AG04450 (cell line): Measurements from ENCODE around the gene PRSS3. TPM values are rescaled to one million over a fixed set of nuclear protein-coding genes. Genes with fewer than 3 reads are reported as not detected.
"Not testable (repeated sequence)": the region's sequence is repeated elsewhere in the genome, so short reads cannot be mapped to it uniquely, and the experiment has no call there.

Experiments
- CTCF ChIA-PET: fragments of 300-600, 350-600 bp; formaldehyde crosslinking; extraction: SDS; loops from one replicate; lab custom pipeline; 2022; ENCODE audit warnings: antibody characterized with exemption, inconsistent platforms; lab: Charles Lee
- POLR2A ChIA-PET: fragments of 350-600 bp; formaldehyde crosslinking; extraction: SDS; loops from one replicate; lab custom pipeline; 2021; ENCODE audit warnings: antibody characterized with exemption, inconsistent platforms; lab: Yijun Ruan, JAX
- DNase-seq: peaks from one replicate; pipeline ENCODE4 v3.0.0-alpha.2; 2011; ENCODE audit warnings: low read depth, low spot score
- H3K27ac ChIP-seq: one replicate; pipeline ENCODE4 v1.5.1; 2012; ENCODE audit warnings: low read depth, low read length, control low read depth
- H3K27me3 ChIP-seq: one replicate; pipeline ENCODE4 v1.6.0; 2012; ENCODE audit warnings: low read length; ENCODE audit not compliant: control insufficient read depth, insufficient read depth
- H3K4me3 ChIP-seq: 2 replicates; pipeline ENCODE4 v1.5.1; 2011; ENCODE audit warnings: mild to moderate bottlenecking, low read depth, low read length, control low read depth
- H3K9me3 ChIP-seq: 2 replicates; pipeline ENCODE4 v1.5.1; 2012; ENCODE audit warnings: low read length; ENCODE audit not compliant: control insufficient read depth, insufficient read depth
- CTCF ChIP-seq: IDR thresholded peaks from 2 replicates; pipeline ENCODE4 v1.5.1; 2011; ENCODE audit warnings: low read depth, low read length, control low read depth, inconsistent platforms
- polyA minus RNA-seq: library from RNA; depleted of rRNA, polyadenylated mRNA; stranded (reverse); fragments of >200 nt; gene quantifications from 2 replicates; pipeline ENCODE4 v1.2.3, GENCODE V29; 2011; rRNA and poly(A)+ RNA removed
- polyA plus RNA-seq: library from polyadenylated mRNA; depleted of rRNA; stranded (reverse); fragments of >200 nt; gene quantifications from 2 replicates; pipeline ENCODE4 v1.2.3, GENCODE V29; 2011; rRNA removed

Gene PRSS3
- polyA plus RNA-seq = 0.64 and 0.81 TPM in 2 replicates
- 1.3 and 1.5 TPM in 2 replicates for polyA minus RNA-seq

GRCh38 chr9:33795281-33795680 lies at the start of gene PRSS3:
Gene PRSS3 (plus strand): TSS chr9:33795561. CDS start chr9:33795574, 13 bp downstream.
- Histone ChIP-seq H3K27me3 (peaks cover 16% of the 10 kb centered on the region), H3K9me3 (peaks cover 16% of the 10 kb centered on the region), H3K27ac (no peak within 1 kb of the TSS), H3K4me3 (no peak within 1 kb of the TSS)
- CTCF ChIA-PET = interaction anchor here (1.5 kb wide), 1 partner anchor 16 kb away, joined by 5 read pairs; no protein-coding TSS in a partner anchor
- POLR2A ChIA-PET = no interaction called here
- no peak for DNase-seq
- TF ChIP-seq CTCF = no peak

GRCh38 chr9:33748633-33749304 lies 46.6 kb upstream of the PRSS3 start:
- Histone ChIP-seq H3K27me3 (peaks cover 13% of the 10 kb centered on the region), H3K4me3 (no peak overlapping the region), H3K27ac (peak overlapping the region; percentile 11), H3K9me3 (peaks cover 5% of the 10 kb centered on the region)
- ChIA-PET CTCF (interaction anchor here (0.6 to 3.5 kb wide), 3 partner anchors 10 to 30 kb away, joined by 4 to 14 read pairs (median 4); no protein-coding TSS in a partner anchor), POLR2A (no interaction called here)
- TF ChIP-seq CTCF = no peak
- DNase-seq = no peak

- H3K27me3 ChIP-seq = peaks cover 13% of the 10 kb centered on the region
- DNase-seq, POLR2A ChIA-PET, H3K4me3 ChIP-seq, H3K9me3 ChIP-seq, H3K27ac ChIP-seq: not testable (repeated sequence)
- CTCF ChIA-PET = interaction anchor here (0.6 to 3.5 kb wide), 3 partner anchors 11 to 30 kb away, joined by 4 to 14 read pairs (median 4); no protein-coding TSS in a partner anchor
Measured at GRCh38 chr9:33749305-33749654, 46.1 kb upstream of the PRSS3 start.

GRCh38 chr9:33750307-33750838 lies 45.0 kb upstream of the PRSS3 start:
- CTCF ChIA-PET = interaction anchor here (3.5 kb wide), 1 partner anchor 12 kb away, joined by 14 read pairs; no protein-coding TSS in a partner anchor
- peaks cover 13% of the 10 kb centered on the region for H3K27me3 ChIP-seq
- DNase-seq = no peak
- H3K4me3 ChIP-seq = peak overlapping the region; percentile 58
- no peak overlapping the region for H3K27ac ChIP-seq
- POLR2A ChIA-PET = no interaction called here
- peaks cover 5% of the 10 kb centered on the region for H3K9me3 ChIP-seq
- TF ChIP-seq CTCF = no peak

GRCh38 chr9:33750839-33751339 lies 44.5 kb upstream of the PRSS3 start:
- H3K4me3 ChIP-seq = peak overlapping the region; percentile 58
- CTCF ChIA-PET = no interaction called here
- H3K9me3 ChIP-seq = peaks cover 5% of the 10 kb centered on the region
- H3K27me3 ChIP-seq = peaks cover 11% of the 10 kb centered on the region
- POLR2A ChIA-PET = no interaction called here
- no peak for TF ChIP-seq CTCF
- no peak overlapping the region for H3K27ac ChIP-seq
- DNase-seq = no peak
